HL-60 (cell line): ENCODE data around the gene NME2.

Experiments
- DNase-seq, 2 experiments: peaks; one replicate each; pipeline ENCODE4 v3.0.0-alpha.2; 2010 to 2020; ENCODE audit warnings: low read depth in 1 of 2, low spot score in 1 of 2
- H3K27ac ChIP-seq: fragments of 250-450 bp; sonication (Bioruptor Pico); replicated peaks from 2 replicates; pipeline ENCODE4 v1.5.1; 2020; ENCODE audit warnings: mild to moderate bottlenecking, moderate library complexity
- H3K27me3 ChIP-seq: fragments of 250-450 bp; sonication (Bioruptor Pico); 2 replicates; pipeline ENCODE4 v1.5.1; 2021; ENCODE audit warnings: mild to moderate bottlenecking, moderate library complexity; ENCODE audit not compliant: insufficient read depth, poor library complexity, severe bottlenecking
- H3K4me3 ChIP-seq: replicated peaks from 2 replicates; pipeline ENCODE4 v1.5.1; 2011; ENCODE audit warnings: mild to moderate bottlenecking, control low read depth, low read length; ENCODE audit not compliant: insufficient read depth
- CTCF ChIP-seq: IDR thresholded peaks from one replicate; pipeline ENCODE4 v1.5.1; 2011; ENCODE audit warnings: low read length, control low read depth, inconsistent platforms; ENCODE audit not compliant: insufficient read depth
- GABPA ChIP-seq: IDR thresholded peaks from 2 replicates; pipeline ENCODE4 v1.6.1; 2012; ENCODE audit warnings: low read depth
- POLR2AphosphoS5 ChIP-seq: IDR thresholded peaks from 2 replicates; pipeline ENCODE4 v1.6.1; 2012; ENCODE audit warnings: low read depth
- REST ChIP-seq: IDR thresholded peaks from 2 replicates; pipeline ENCODE4 v1.6.1; 2012; ENCODE audit warnings: low read depth; ENCODE audit not compliant: insufficient replicate concordance
- SPI1 ChIP-seq: IDR thresholded peaks from 2 replicates; pipeline ENCODE4 v1.6.1; 2012; ENCODE audit warnings: low read depth, mild to moderate bottlenecking, borderline replicate concordance

Gene NME2

DNA sequence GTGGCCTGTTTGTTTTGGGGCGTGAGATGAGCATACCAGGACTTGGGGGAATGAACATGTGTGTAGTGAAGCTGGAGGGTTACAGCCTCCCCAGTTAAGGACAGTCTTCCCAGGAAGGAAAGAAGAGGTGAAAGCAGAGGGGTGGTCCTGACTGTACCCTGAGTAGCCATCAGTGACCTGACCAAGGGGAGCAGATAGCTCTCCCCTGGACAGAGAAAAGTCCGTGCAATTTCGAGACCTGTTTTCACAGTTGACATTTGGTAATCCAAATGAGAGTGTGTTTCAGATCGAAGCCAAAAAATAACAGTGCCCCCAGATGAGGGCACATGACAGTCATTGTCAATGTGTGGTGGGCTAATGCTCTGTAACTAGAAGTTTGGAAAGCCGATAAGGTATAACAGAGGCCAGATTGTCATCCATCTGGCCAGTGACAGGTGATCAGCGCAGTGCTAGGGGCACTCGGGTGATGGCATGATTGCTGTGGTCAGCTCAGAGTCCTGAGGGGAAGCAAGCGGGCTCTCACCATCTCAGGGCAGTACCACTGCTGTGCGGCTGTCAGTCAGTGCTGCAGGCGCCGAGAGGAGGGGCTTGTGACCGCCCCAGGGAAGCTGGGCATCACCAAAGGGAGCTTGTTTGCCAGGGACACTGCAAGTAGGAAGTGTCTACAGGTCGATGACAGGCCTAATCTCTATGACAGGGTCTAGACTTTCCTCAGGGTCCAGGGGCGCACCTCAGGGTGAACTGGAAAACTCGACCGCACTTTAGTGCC lies 1.1 kb upstream of the NME2 start:
- peak overlapping the region; percentile 93; the same call in 1 of the 2 replicates for H3K27ac ChIP-seq
- H3K4me3 ChIP-seq: peak overlapping the region; percentile 77
- DNase-seq: peak in 1 of 2 experiments; percentile 20
- TF ChIP-seq CTCF: no peak
- TF ChIP-seq SPI1: no peak
- TF ChIP-seq REST: no peak
- no peak for TF ChIP-seq GABPA
- TF ChIP-seq POLR2AphosphoS5: no peak; the same call in 1 of the 2 replicates
- H3K27me3 ChIP-seq: no peaks in the 10 kb centered on the region

DNA sequence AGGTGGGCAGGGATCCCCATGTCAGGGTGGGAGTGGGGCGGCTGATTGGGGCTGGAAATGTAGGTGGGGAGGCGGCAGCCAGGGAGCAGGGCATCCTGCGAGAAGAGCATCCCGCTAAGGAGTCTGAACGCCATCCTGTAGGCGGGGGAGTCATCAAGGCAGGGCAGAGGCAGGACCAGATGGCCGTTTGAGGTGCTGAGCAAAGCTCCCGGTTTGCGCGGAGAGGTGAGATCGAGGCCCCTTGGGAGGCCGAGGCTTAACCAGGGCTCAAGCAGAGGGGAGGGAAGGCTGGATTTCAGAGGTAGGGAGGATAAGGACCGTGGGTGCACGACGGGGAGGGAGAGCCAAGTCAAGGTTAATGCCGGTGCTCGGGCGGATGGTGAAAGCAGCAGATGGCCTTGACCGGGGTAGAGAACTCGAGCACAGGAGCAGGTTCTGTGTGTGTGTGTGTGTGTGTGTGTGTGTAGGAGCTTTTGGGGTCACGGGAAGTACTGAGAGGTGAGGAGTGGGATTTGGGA lies 472 bp upstream of the NME2 start:
- no peaks in the 10 kb centered on the region for H3K27me3 ChIP-seq
- TF ChIP-seq GABPA: no peak
- TF ChIP-seq REST: no peak
- TF ChIP-seq CTCF: no peak
- no peak for TF ChIP-seq SPI1
- TF ChIP-seq POLR2AphosphoS5: no peak
- H3K4me3 ChIP-seq: peak overlapping the region; percentile 77
- DNase-seq: no peak
- peak overlapping the region; percentile 93 for H3K27ac ChIP-seq

- peak overlapping the region; percentile 77 for H3K4me3 ChIP-seq
- peak; percentile 41 for TF ChIP-seq CTCF
- TF ChIP-seq GABPA: no peak
- TF ChIP-seq SPI1: peak; percentile 30; the same call in 1 of the 2 replicates
- no peak for TF ChIP-seq REST
Measured at GRCh38 chr17:51166987-51167931, 1.0 kb downstream of the NME2 start.

More at GRCh38 chr17:51166987-51167931, 1.0 kb downstream of the NME2 start:
- peak overlapping the region; percentile 93 for H3K27ac ChIP-seq
- DNase-seq: peak in 1 of 2 experiments; percentile 63
- no peaks in the 10 kb centered on the region for H3K27me3 ChIP-seq
